Calu3 (cell line): ENCODE measurements around the gene LIMCH1. TPM values are rescaled to one million over a fixed set of nuclear protein-coding genes. Genes with fewer than 3 reads are reported as not detected.
A peak's percentile ranks its signal among the peaks of the same experiment; 100 is the strongest.
"Not testable (repeated sequence)": the region's sequence is repeated elsewhere in the genome, so short reads cannot be mapped to it uniquely, and the experiment has no call there.

ENCODE experiments used
- Bru-seq: library from RNA; stranded (reverse); fragments of 400-500 nt; gene quantifications from one replicate; lab custom pipeline; 2021; lab: Mats Ljungman, UMichigan
- BruChase-seq, 2 experiments: library from RNA; stranded (reverse); fragments of 400-500 nt; gene quantifications; one replicate each; lab custom pipeline; 2021; lab: Mats Ljungman, UMichigan
- BruUV-seq: library from RNA; stranded (reverse); fragments of 400-500 nt; replicated peaks from 2 replicates; lab custom pipeline; 2021; lab: Mats Ljungman, UMichigan
- CTCF ChIA-PET: fragments of 300-600 bp; sonication (Branson Sonifier 250); formaldehyde crosslinking; loops from one replicate; lab custom pipeline; 2022; ENCODE audit warnings: antibody characterized with exemption; lab: Charles Lee
- DNase-seq: peaks from one replicate; pipeline ENCODE4 v3.0.0; 2022
- H3K27ac Mint-ChIP-seq: one replicate; pipeline ENCODE4 v1.8.0; 2022; ENCODE audit warnings: mixed read lengths; ENCODE audit not compliant: unreplicated experiment
- H3K27me3 Mint-ChIP-seq: one replicate; pipeline ENCODE4 v1.8.0; 2022; ENCODE audit warnings: mixed read lengths; ENCODE audit not compliant: unreplicated experiment
- H3K36me3 Mint-ChIP-seq: one replicate; pipeline ENCODE4 v1.8.0; 2022; ENCODE audit warnings: mild to moderate bottlenecking, moderate library complexity, mixed read lengths; ENCODE audit not compliant: insufficient read depth, unreplicated experiment
- H3K4me1 Mint-ChIP-seq: one replicate; pipeline ENCODE4 v1.8.0; 2022; ENCODE audit warnings: mild to moderate bottlenecking, low read depth, mixed read lengths; ENCODE audit not compliant: unreplicated experiment
- H3K4me3 Mint-ChIP-seq: one replicate; pipeline ENCODE4 v1.8.0; 2022; ENCODE audit warnings: mild to moderate bottlenecking, low read depth, moderate library complexity, mixed read lengths; ENCODE audit not compliant: unreplicated experiment
- H3K9me3 Mint-ChIP-seq: one replicate; pipeline ENCODE4 v1.8.0; 2022; ENCODE audit warnings: low read depth, mixed read lengths; ENCODE audit not compliant: unreplicated experiment
- intact Hi-C: fragments of 100-400 bp; cut with micrococcal nuclease; formaldehyde crosslinking; loops from one replicate; pipeline ENCODE4 v1.10.0; 2022; ENCODE audit not compliant: unreplicated experiment
- long read RNA-seq: library from polyadenylated mRNA; stranded (forward); transcript quantifications from one replicate; pipeline ENCODE4 v2.0.0, GENCODE V29; 2022
- total RNA-seq: library from RNA; stranded (reverse); gene quantifications from 2 replicates; pipeline ENCODE4 v1.2.3, GENCODE V29; 2022
- TF ChIP-seq, protein P1 (sequence below): fragments of 200-600 bp; IDR thresholded peaks from one replicate; pipeline ENCODE4 v1.8.0; 2022; ENCODE audit warnings: antibody characterized with exemption; ENCODE audit not compliant: unreplicated experiment

LIMCH1 gene, protein sequence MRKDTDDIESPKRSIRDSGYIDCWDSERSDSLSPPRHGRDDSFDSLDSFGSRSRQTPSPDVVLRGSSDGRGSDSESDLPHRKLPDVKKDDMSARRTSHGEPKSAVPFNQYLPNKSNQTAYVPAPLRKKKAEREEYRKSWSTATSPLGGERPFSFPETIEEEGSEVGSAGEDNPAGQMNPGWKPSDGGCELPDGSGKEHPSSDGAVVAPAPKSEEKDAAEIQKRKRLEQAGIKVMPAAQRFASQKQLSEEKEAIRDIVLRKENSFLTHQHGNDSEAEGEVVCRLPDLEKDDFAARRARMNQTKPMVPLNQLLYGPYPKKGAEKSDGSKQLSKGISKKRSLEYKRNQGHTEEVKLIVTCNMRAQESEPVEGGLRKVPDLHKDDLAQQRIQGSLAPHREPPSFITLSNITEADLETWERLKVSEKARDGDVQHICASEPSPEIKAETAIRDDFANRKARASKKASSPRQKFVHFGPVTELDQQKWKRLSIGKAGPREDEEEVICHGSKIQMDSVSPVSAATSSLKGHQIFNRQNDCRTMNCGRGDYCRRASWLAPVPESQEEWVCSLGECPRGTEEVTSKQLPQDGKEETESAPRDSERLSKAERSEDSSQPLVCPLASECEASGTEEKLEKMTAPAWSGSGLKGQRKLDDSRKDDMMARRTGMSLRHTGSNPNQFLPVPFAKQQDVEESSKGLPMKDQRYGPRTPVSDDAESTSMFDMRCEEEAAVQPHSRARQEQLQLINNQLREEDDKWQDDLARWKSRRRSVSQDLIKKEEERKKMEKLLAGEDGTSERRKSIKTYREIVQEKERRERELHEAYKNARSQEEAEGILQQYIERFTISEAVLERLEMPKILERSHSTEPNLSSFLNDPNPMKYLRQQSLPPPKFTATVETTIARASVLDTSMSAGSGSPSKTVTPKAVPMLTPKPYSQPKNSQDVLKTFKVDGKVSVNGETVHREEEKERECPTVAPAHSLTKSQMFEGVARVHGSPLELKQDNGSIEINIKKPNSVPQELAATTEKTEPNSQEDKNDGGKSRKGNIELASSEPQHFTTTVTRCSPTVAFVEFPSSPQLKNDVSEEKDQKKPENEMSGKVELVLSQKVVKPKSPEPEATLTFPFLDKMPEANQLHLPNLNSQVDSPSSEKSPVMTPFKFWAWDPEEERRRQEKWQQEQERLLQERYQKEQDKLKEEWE (N-terminal part only)
- 53.9 and 78.7 TPM in 2 replicates for total RNA-seq
- Bru-seq, nascent RNA: percentile 80 among the genes with signal in this experiment
- percentile 75 among the genes with signal in this experiment for BruChase-seq, experiment 1, labeled RNA remaining after a 6-hour chase
- percentile 74 among the genes with signal in this experiment for BruChase-seq, experiment 2, labeled RNA remaining after a 2-hour chase
- long read RNA-seq, full-length matches to known transcripts: 8 of 31 reads
- long read RNA-seq, partial matches to known transcripts: 10 of 31 reads
- long read RNA-seq, other reads (novel, unspliced or antisense): 13 of 31 reads

DNA sequence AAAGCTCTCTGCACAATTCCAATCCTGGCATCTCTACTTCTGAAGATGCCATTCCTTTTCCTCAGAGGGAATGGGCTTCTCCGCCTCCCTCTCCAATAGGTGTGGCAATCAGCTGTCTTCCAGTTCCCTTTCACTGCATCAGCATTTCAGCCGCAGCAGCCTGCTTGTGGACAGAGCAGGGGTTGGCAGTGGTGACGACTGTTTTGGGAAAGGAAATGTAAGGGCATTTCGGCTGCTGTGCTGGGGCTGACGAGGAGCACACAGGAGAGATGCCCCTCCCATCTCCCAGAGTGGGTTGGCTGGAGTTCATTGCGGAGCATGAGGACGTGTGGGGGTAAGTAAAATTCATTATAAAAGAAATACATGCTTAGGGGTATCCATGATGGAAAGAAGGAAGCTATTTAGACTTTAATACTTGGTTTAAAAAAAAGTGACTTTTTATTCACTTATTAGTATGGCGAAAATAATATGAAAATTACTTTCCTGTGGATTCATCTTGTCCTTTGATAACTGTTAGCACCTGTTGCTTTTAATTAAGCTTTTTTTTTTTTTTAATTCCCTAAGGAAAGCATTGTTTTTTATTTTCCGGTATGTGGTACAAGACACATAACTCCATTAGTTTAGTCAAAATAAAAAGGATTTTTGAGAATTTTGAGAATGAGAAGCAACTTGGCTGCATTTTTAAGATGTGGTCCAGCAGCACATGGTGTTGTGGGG, at the start of gene LIMCH1:
Gene LIMCH1, plus strand, starts transcription at position 141 of the 717 bp plus-strand sequence. CDS start 67,839 bp downstream, outside the sequence.
- H3K4me1 Mint-ChIP-seq: peaks cover 8% of the 10 kb centered on the region
- no peaks in the 10 kb centered on the region for H3K36me3 Mint-ChIP-seq
- DNase-seq: no peak
- TF ChIP-seq, protein P1, sequence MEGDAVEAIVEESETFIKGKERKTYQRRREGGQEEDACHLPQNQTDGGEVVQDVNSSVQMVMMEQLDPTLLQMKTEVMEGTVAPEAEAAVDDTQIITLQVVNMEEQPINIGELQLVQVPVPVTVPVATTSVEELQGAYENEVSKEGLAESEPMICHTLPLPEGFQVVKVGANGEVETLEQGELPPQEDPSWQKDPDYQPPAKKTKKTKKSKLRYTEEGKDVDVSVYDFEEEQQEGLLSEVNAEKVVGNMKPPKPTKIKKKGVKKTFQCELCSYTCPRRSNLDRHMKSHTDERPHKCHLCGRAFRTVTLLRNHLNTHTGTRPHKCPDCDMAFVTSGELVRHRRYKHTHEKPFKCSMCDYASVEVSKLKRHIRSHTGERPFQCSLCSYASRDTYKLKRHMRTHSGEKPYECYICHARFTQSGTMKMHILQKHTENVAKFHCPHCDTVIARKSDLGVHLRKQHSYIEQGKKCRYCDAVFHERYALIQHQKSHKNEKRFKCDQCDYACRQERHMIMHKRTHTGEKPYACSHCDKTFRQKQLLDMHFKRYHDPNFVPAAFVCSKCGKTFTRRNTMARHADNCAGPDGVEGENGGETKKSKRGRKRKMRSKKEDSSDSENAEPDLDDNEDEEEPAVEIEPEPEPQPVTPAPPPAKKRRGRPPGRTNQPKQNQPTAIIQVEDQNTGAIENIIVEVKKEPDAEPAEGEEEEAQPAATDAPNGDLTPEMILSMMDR: no peak
- no peaks in the 10 kb centered on the region for H3K27me3 Mint-ChIP-seq
- intact Hi-C loops: no loop called here
- no peak within 1 kb of the TSS for H3K4me3 Mint-ChIP-seq
- BruUV-seq: no TSS peak
- CTCF ChIA-PET: interaction anchor here (0.6 kb wide), 1 partner anchor 13 kb away, joined by 3 read pairs; no protein-coding TSS in a partner anchor
- H3K9me3 Mint-ChIP-seq: no peaks in the 10 kb centered on the region
- no peak within 1 kb of the TSS for H3K27ac Mint-ChIP-seq

- H3K4me1 Mint-ChIP-seq, BruUV-seq, DNase-seq, intact Hi-C loops, H3K4me3 Mint-ChIP-seq, H3K9me3 Mint-ChIP-seq, CTCF ChIA-PET, H3K36me3 Mint-ChIP-seq, H3K27ac Mint-ChIP-seq, H3K27me3 Mint-ChIP-seq: not testable (repeated sequence)
Observed at GRCh38 chr4:41491081-41491576, 46.8 kb upstream of the LIMCH1 start.

- no TSS peak for BruUV-seq
- Mint-ChIP-seq H3K9me3 (no peaks in the 10 kb centered on the region), H3K36me3 (peaks cover 3% of the 10 kb centered on the region), H3K27ac (no peak overlapping the region), H3K4me1 (peaks cover 8% of the 10 kb centered on the region), H3K27me3 (no peaks in the 10 kb centered on the region), H3K4me3 (no peak overlapping the region)
- CTCF ChIA-PET: no interaction called here
- no peak for DNase-seq
- TF ChIP-seq, protein P1: no peak
- intact Hi-C loops: no loop called here
Observed at GRCh38 chr4:41496977-41497376, 41.0 kb upstream of the LIMCH1 start.

DNA sequence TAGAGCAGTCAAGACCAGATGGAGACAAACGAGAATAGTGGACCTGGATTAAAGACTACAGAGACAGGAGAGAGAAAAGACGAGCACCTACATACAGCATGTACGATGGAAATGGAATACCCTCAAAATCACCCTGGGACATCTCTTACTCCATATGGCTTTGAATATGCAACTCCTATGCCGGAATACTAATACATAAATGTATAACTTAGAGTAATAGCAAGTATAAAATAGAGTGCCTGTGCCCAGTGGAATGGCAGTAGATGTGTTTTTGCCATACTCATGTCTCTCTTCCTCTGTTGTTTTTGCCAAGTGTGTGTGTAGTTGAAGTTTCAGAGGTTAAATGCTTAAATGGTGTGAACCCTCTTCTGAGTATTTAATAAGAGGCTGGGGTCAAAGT, 39.8 kb upstream of the LIMCH1 start:
- DNase-seq: no peak
- Mint-ChIP-seq H3K9me3 (no peaks in the 10 kb centered on the region), H3K36me3 (peaks cover 3% of the 10 kb centered on the region), H3K27me3 (no peaks in the 10 kb centered on the region), H3K27ac (no peak overlapping the region), H3K4me3 (no peak overlapping the region), H3K4me1 (peaks cover 8% of the 10 kb centered on the region)
- intact Hi-C loops: no loop called here
- CTCF ChIA-PET: no interaction called here
- BruUV-seq: no TSS peak
- TF ChIP-seq, protein P1: no peak
